ENCODE data around the gene FHOD3.

FHOD3 gene

GRCh38 chr18:36711813-36712444, 414.4 kb downstream of the FHOD3 start:
- no peak overlapping the region for H3K4ac ChIP-seq (ENCODE audit: low read depth, low read length)
- no peaks in the 10 kb centered on the region for H3K79me2 ChIP-seq (ENCODE audit: control insufficient read depth, insufficient read depth, low read length)
- H3K4me3 ChIP-seq (ENCODE audit: low read length): no peak overlapping the region
- peak; percentile 44 for DNase-seq
- no peaks in the 10 kb centered on the region for H3K4me1 ChIP-seq (ENCODE audit: control insufficient read depth, low read depth, low read length)
- no peak overlapping the region for H2BK120ac ChIP-seq (ENCODE audit: low read depth, low read length)
- H4K8ac ChIP-seq (ENCODE audit: low read depth, low read length): no peak overlapping the region
- WGBS (ENCODE audit: extremely low coverage, insufficient coverage, low lambda C conversion rate): no CpG with 5 or more reads among the region's 6 CpGs
- no peak overlapping the region for H3K27ac ChIP-seq (ENCODE audit: low read depth, low read length)
- H3K79me1 ChIP-seq (ENCODE audit: low read length): no peaks in the 10 kb centered on the region
- no peak overlapping the region for H3K4me2 ChIP-seq (ENCODE audit: low read length)
- no peak overlapping the region for H3K23ac ChIP-seq (ENCODE audit: low read length)
- H3K56ac ChIP-seq (ENCODE audit: low read length): no peak overlapping the region
- H4K5ac ChIP-seq (ENCODE audit: low read length): no peak overlapping the region
- no peak overlapping the region for H3K18ac ChIP-seq (ENCODE audit: low read length)
- no peak overlapping the region for H2BK15ac ChIP-seq (replicated peaks; ENCODE audit: low read depth)
- H3K9ac ChIP-seq (ENCODE audit: low read length): no peak overlapping the region
- no peak overlapping the region for H2AK5ac ChIP-seq (ENCODE audit: low read length)
- H2BK5ac ChIP-seq (ENCODE audit: low read length): no peak overlapping the region
- H3K36me3 ChIP-seq (ENCODE audit: control insufficient read depth, insufficient read depth, low read length): no peaks in the 10 kb centered on the region
- no peaks in the 10 kb centered on the region for H3K27me3 ChIP-seq (ENCODE audit: insufficient read depth, low read length, poor library complexity)

- no peak overlapping the region for H3K56ac ChIP-seq (ENCODE audit: low read length)
- H3K27me3 ChIP-seq (ENCODE audit: insufficient read depth, low read length, poor library complexity): no peaks in the 10 kb centered on the region
- no peak overlapping the region for H2BK120ac ChIP-seq (ENCODE audit: low read depth, low read length)
- peaks cover 4% of the 10 kb centered on the region for H3K4me1 ChIP-seq (ENCODE audit: control insufficient read depth, low read depth, low read length)
- H2BK15ac ChIP-seq (replicated peaks; ENCODE audit: low read depth): no peak overlapping the region
- H3K79me1 ChIP-seq (ENCODE audit: low read length): no peaks in the 10 kb centered on the region
- no peak overlapping the region for H3K9ac ChIP-seq (ENCODE audit: low read length)
- H3K23ac ChIP-seq (ENCODE audit: low read length): no peak overlapping the region
- no CpG with 5 or more reads among the region's 3 CpGs for WGBS (ENCODE audit: extremely low coverage, insufficient coverage, low lambda C conversion rate)
- H3K4me2 ChIP-seq (ENCODE audit: low read length): no peak overlapping the region
- no peak overlapping the region for H3K4ac ChIP-seq (ENCODE audit: low read depth, low read length)
- no peak overlapping the region for H3K4me3 ChIP-seq (ENCODE audit: low read length)
- peak; percentile 10 for DNase-seq
- H4K5ac ChIP-seq (ENCODE audit: low read length): no peak overlapping the region
- H3K27ac ChIP-seq (ENCODE audit: low read depth, low read length): no peak overlapping the region
- H2BK5ac ChIP-seq (ENCODE audit: low read length): no peak overlapping the region
- H3K36me3 ChIP-seq (ENCODE audit: control insufficient read depth, insufficient read depth, low read length): no peaks in the 10 kb centered on the region
- H2AK5ac ChIP-seq (ENCODE audit: low read length): no peak overlapping the region
- H4K8ac ChIP-seq (ENCODE audit: low read depth, low read length): no peak overlapping the region
- H3K79me2 ChIP-seq (ENCODE audit: control insufficient read depth, insufficient read depth, low read length): no peaks in the 10 kb centered on the region
- no peak overlapping the region for H3K18ac ChIP-seq (ENCODE audit: low read length)
Observed at GRCh38 chr18:36714476-36714875, 417.0 kb downstream of the FHOD3 start.

GRCh38 chr18:36717422-36718110, 420.1 kb downstream of the FHOD3 start:
- peaks cover 4% of the 10 kb centered on the region for H3K4me1 ChIP-seq (ENCODE audit: control insufficient read depth, low read depth, low read length)
- H3K36me3 ChIP-seq (ENCODE audit: control insufficient read depth, insufficient read depth, low read length): no peaks in the 10 kb centered on the region
- H2AK5ac ChIP-seq (ENCODE audit: low read length): no peak overlapping the region
- no peak overlapping the region for H4K5ac ChIP-seq (ENCODE audit: low read length)
- H3K4me2 ChIP-seq (ENCODE audit: low read length): no peak overlapping the region
- H3K23ac ChIP-seq (ENCODE audit: low read length): no peak overlapping the region
- no peak overlapping the region for H3K9ac ChIP-seq (ENCODE audit: low read length)
- no peaks in the 10 kb centered on the region for H3K79me2 ChIP-seq (ENCODE audit: control insufficient read depth, insufficient read depth, low read length)
- no peak overlapping the region for H3K56ac ChIP-seq (ENCODE audit: low read length)
- no peaks in the 10 kb centered on the region for H3K27me3 ChIP-seq (ENCODE audit: insufficient read depth, low read length, poor library complexity)
- H2BK120ac ChIP-seq (ENCODE audit: low read depth, low read length): no peak overlapping the region
- H3K18ac ChIP-seq (ENCODE audit: low read length): no peak overlapping the region
- no CpG with 5 or more reads among the region's 12 CpGs for WGBS (ENCODE audit: extremely low coverage, insufficient coverage, low lambda C conversion rate)
- H3K4me3 ChIP-seq (ENCODE audit: low read length): no peak overlapping the region
- peak; percentile 3 for DNase-seq
- H2BK5ac ChIP-seq (ENCODE audit: low read length): no peak overlapping the region
- H2BK15ac ChIP-seq (replicated peaks; ENCODE audit: low read depth): no peak overlapping the region
- H3K79me1 ChIP-seq (ENCODE audit: low read length): no peaks in the 10 kb centered on the region
- H3K27ac ChIP-seq (ENCODE audit: low read depth, low read length): no peak overlapping the region
- no peak overlapping the region for H4K8ac ChIP-seq (ENCODE audit: low read depth, low read length)
- H3K4ac ChIP-seq (ENCODE audit: low read depth, low read length): no peak overlapping the region

- no peak overlapping the region for H2BK15ac ChIP-seq (replicated peaks; ENCODE audit: low read depth)
- no peak overlapping the region for H3K18ac ChIP-seq (ENCODE audit: low read length)
- H3K9ac ChIP-seq (ENCODE audit: low read length): no peak overlapping the region
- no peak overlapping the region for H3K23ac ChIP-seq (ENCODE audit: low read length)
- no peaks in the 10 kb centered on the region for H3K79me2 ChIP-seq (ENCODE audit: control insufficient read depth, insufficient read depth, low read length)
- no peaks in the 10 kb centered on the region for H3K36me3 ChIP-seq (ENCODE audit: control insufficient read depth, insufficient read depth, low read length)
- H2AK5ac ChIP-seq (ENCODE audit: low read length): no peak overlapping the region
- no peaks in the 10 kb centered on the region for H3K27me3 ChIP-seq (ENCODE audit: insufficient read depth, low read length, poor library complexity)
- no peak overlapping the region for H4K5ac ChIP-seq (ENCODE audit: low read length)
- no peaks in the 10 kb centered on the region for H3K79me1 ChIP-seq (ENCODE audit: low read length)
- H3K4me1 ChIP-seq (ENCODE audit: control insufficient read depth, low read depth, low read length): peaks cover 4% of the 10 kb centered on the region
- DNase-seq: no peak
- no peak overlapping the region for H3K27ac ChIP-seq (ENCODE audit: low read depth, low read length)
- H2BK5ac ChIP-seq (ENCODE audit: low read length): no peak overlapping the region
- WGBS (ENCODE audit: extremely low coverage, insufficient coverage, low lambda C conversion rate): no CpG with 5 or more reads among the region's 3 CpGs
- H3K4me2 ChIP-seq (ENCODE audit: low read length): no peak overlapping the region
- H3K4me3 ChIP-seq (ENCODE audit: low read length): no peak overlapping the region
- no peak overlapping the region for H2BK120ac ChIP-seq (ENCODE audit: low read depth, low read length)
- H3K56ac ChIP-seq (ENCODE audit: low read length): no peak overlapping the region
- H3K4ac ChIP-seq (ENCODE audit: low read depth, low read length): no peak overlapping the region
- H4K8ac ChIP-seq (ENCODE audit: low read depth, low read length): no peak overlapping the region
Observed at GRCh38 chr18:36718705-36719328, 421.3 kb downstream of the FHOD3 start.

- H4K8ac ChIP-seq (ENCODE audit: low read depth, low read length): no peak overlapping the region
- no peak overlapping the region for H3K4ac ChIP-seq (ENCODE audit: low read depth, low read length)
- no peaks in the 10 kb centered on the region for H3K36me3 ChIP-seq (ENCODE audit: control insufficient read depth, insufficient read depth, low read length)
- H3K27me3 ChIP-seq (ENCODE audit: insufficient read depth, low read length, poor library complexity): no peaks in the 10 kb centered on the region
- no peak overlapping the region for H3K4me3 ChIP-seq (ENCODE audit: low read length)
- DNase-seq: no peak
- H3K4me2 ChIP-seq (ENCODE audit: low read length): no peak overlapping the region
- no peak overlapping the region for H2AK5ac ChIP-seq (ENCODE audit: low read length)
- H3K79me2 ChIP-seq (ENCODE audit: control insufficient read depth, insufficient read depth, low read length): no peaks in the 10 kb centered on the region
- H2BK120ac ChIP-seq (ENCODE audit: low read depth, low read length): no peak overlapping the region
- H2BK5ac ChIP-seq (ENCODE audit: low read length): no peak overlapping the region
- no peak overlapping the region for H4K5ac ChIP-seq (ENCODE audit: low read length)
- H3K27ac ChIP-seq (ENCODE audit: low read depth, low read length): no peak overlapping the region
- no peak overlapping the region for H3K9ac ChIP-seq (ENCODE audit: low read length)
- no peak overlapping the region for H2BK15ac ChIP-seq (replicated peaks; ENCODE audit: low read depth)
- no CpG with 5 or more reads among the region's 2 CpGs for WGBS (ENCODE audit: extremely low coverage, insufficient coverage, low lambda C conversion rate)
- H3K79me1 ChIP-seq (ENCODE audit: low read length): no peaks in the 10 kb centered on the region
- no peak overlapping the region for H3K56ac ChIP-seq (ENCODE audit: low read length)
- H3K4me1 ChIP-seq (ENCODE audit: control insufficient read depth, low read depth, low read length): peaks cover 4% of the 10 kb centered on the region
- H3K23ac ChIP-seq (ENCODE audit: low read length): peak overlapping the region; percentile 24
- no peak overlapping the region for H3K18ac ChIP-seq (ENCODE audit: low read length)
Observed at GRCh38 chr18:36719630-36720029, 422.1 kb downstream of the FHOD3 start.
